GM12878 (cell line): ENCODE results near the gene NEGR1. TPM values are rescaled to one million over a fixed set of nuclear protein-coding genes. Genes with fewer than 3 reads are reported as not detected.

Source experiments
- ATAC-seq: fragments of 200-7000 bp; cut with Tn5 transposase; 3 replicates; pipeline ENCODE4 v1.9.1; 2020; ENCODE audit warnings: mild to moderate bottlenecking, moderate library complexity
- BruUV-seq: library from RNA; stranded (reverse); fragments of 400-500 nt; replicated peaks from 2 replicates; lab custom pipeline; 2021; lab: Mats Ljungman, UMichigan
- CTCF ChIA-PET: fragments of 300-600 bp; sonication (Branson Sonifier 250); formaldehyde crosslinking; extraction: SDS; loops from one replicate; lab custom pipeline; 2021; ENCODE audit warnings: inconsistent platforms; lab: Yijun Ruan, JAX
- POLR2A ChIA-PET: fragments of 350-600 bp; formaldehyde crosslinking; extraction: SDS; loops from one replicate; lab custom pipeline; 2021; ENCODE audit warnings: inconsistent platforms; lab: Charles Lee
- RAD21 ChIA-PET: fragments of 300-600 bp; sonication (Branson Sonifier 250); formaldehyde crosslinking; loops from one replicate; lab custom pipeline; 2023; ENCODE audit warnings: antibody characterized with exemption; ENCODE audit not compliant: unreplicated experiment; lab: Charles Lee
- SMC1A ChIA-PET: fragments of 300-600 bp; sonication (Branson Sonifier 250); formaldehyde crosslinking; loops from one replicate; lab custom pipeline; 2023; ENCODE audit not compliant: unreplicated experiment, uncharacterized antibody; lab: Charles Lee
- DNase-seq: peaks from one replicate; pipeline ENCODE4 v3.0.0-alpha.2; 2011; ENCODE audit warnings: low read depth, low spot score
- FAIRE-seq: peaks from 3 replicates; lab custom pipeline; 2011; peaks lifted over from hg19 to GRCh38; lab: Jason Lieb, UNC
- H2AFZ ChIP-seq: 2 replicates; pipeline ENCODE4 v1.6.0; 2011; ENCODE audit warnings: low read depth, low read length, control low read depth; ENCODE audit not compliant: control insufficient read depth
- H3K27ac ChIP-seq: 2 replicates; pipeline ENCODE4 v1.5.1; 2011; ENCODE audit warnings: control low read depth; ENCODE audit not compliant: control insufficient read depth, insufficient read depth
- H3K27me3 ChIP-seq, 2 experiments: replicated peaks in 1 of 2; 2 replicates each; pipeline versions ENCODE4 v1.6.0 to v1.6.1; 2011; ENCODE audit warnings: low read length in 1 of 2; ENCODE audit not compliant: control insufficient read depth in 2 of 2, insufficient read depth in 2 of 2
- H3K36me3 ChIP-seq, 2 experiments: 2 replicates each; pipeline ENCODE4 v1.5.1; 2011; ENCODE audit warnings: low read length in 1 of 2; ENCODE audit not compliant: control insufficient read depth in 2 of 2, insufficient read depth in 2 of 2
- H3K4me1 ChIP-seq: 2 replicates; pipeline ENCODE4 v1.6.1; 2011; ENCODE audit warnings: mild to moderate bottlenecking, low read length, moderate library complexity, mixed read lengths; ENCODE audit not compliant: control insufficient read depth, insufficient read depth
- H3K4me2 ChIP-seq: 2 replicates; pipeline ENCODE4 v1.6.0; 2011; ENCODE audit warnings: control low read depth; ENCODE audit not compliant: control insufficient read depth, insufficient read depth
- H3K4me3 ChIP-seq: fragments of 200-600 bp; sonication (generic); 2 replicates; pipeline ENCODE4 v1.5.1; 2016
- H3K79me2 ChIP-seq: 2 replicates; pipeline ENCODE4 v1.6.0; 2011; ENCODE audit warnings: low read length; ENCODE audit not compliant: control insufficient read depth, insufficient read depth
- H3K9ac ChIP-seq: 2 replicates; pipeline ENCODE4 v1.8.0; 2011; ENCODE audit warnings: low read length, control low read depth, mixed read lengths; ENCODE audit not compliant: control insufficient read depth, insufficient read depth
- H3K9me3 ChIP-seq: replicated peaks from 3 replicates; pipeline ENCODE4 v1.5.1; 2011; ENCODE audit warnings: mild to moderate bottlenecking, low read length; ENCODE audit not compliant: control insufficient read depth, insufficient read depth
- H4K20me1 ChIP-seq: 2 replicates; pipeline ENCODE4 v1.6.0; 2011; ENCODE audit not compliant: control insufficient read depth, insufficient read depth
- ATF7 ChIP-seq: fragments of 450-650 bp; IDR thresholded peaks from 2 replicates; pipeline ENCODE4 v1.6.1; 2016; ENCODE audit warnings: low read depth, mild to moderate bottlenecking
- CBX3 ChIP-seq: fragments of 200-600 bp; sonication (generic); IDR thresholded peaks from 2 replicates; pipeline ENCODE4 v1.6.1; 2016; ENCODE audit warnings: low read depth, borderline replicate concordance
- DPF2 ChIP-seq: fragments of 450-650 bp; IDR thresholded peaks from 2 replicates; pipeline ENCODE4 v1.6.1; 2017; ENCODE audit warnings: mild to moderate bottlenecking
- NFYA ChIP-seq: IDR thresholded peaks from 2 replicates; pipeline ENCODE4 v1.6.1; 2011; ENCODE audit warnings: low read depth, mild to moderate bottlenecking, low read length, improper control_type of control experiment, borderline replicate concordance
- PAX8 ChIP-seq: fragments of 450-650 bp; IDR thresholded peaks from 2 replicates; pipeline ENCODE4 v1.6.1; 2017; ENCODE audit warnings: mild to moderate bottlenecking, moderate library complexity
- RUNX3 ChIP-seq: IDR thresholded peaks from 2 replicates; pipeline ENCODE4 v1.6.1; 2012; ENCODE audit warnings: low read length, inconsistent platforms
- WGBS: methylation state at CpG from one replicate; pipeline ENCODE4 v1.1.6; 2016; ENCODE audit warnings: low lambda C conversion rate; ENCODE audit not compliant: insufficient replicate concordance, insufficient coverage; ENCODE audit errors: missing lambda C conversion rate; 5-methylcytosine and 5-hydroxymethylcytosine counted together
- in situ Hi-C: fragments of 300-500 bp; cut with MboI; formaldehyde crosslinking; loops from 9 replicates; pipeline ENCODE4 v1.14.3; 2018; ENCODE audit warnings: mixed read lengths
- intact Hi-C: fragments of 100-400 bp; cut with micrococcal nuclease; formaldehyde crosslinking; loops from one replicate; pipeline ENCODE4 v1.14.2; 2022; ENCODE audit not compliant: unreplicated experiment
- polyA plus RNA-seq, 11 experiments: library from polyadenylated mRNA; depleted of rRNA in 4 of 11; unstranded in 6 of 11; stranded (reverse) in 5 of 11; fragments of >200 nt; fragmentation: Nextera tagmentation in 4 of 11; fragmentation: Illumina TruSeq in 1 of 11; extraction: Ambion mirVana in 4 of 11; extraction: Trizol in 1 of 11; gene quantifications; 1 replicate in 1 of 11; 2 replicates in 10 of 11; pipeline versions ENCODE4 v1.2.1 to v1.2.3, GENCODE V29; 2011 to 2016; ENCODE audit warnings: inconsistent platforms in 2 of 11, missing spikeins in 2 of 11, low read depth in 1 of 11
- total RNA-seq, 4 experiments: library from RNA; depleted of rRNA in 3 of 4; stranded (reverse); fragments of >200 nt in 3 of 4; fragmentation: Illumina TruSeq in 1 of 4; extraction: Trizol in 1 of 4; gene quantifications; 2 replicates each; pipeline versions ENCODE4 v1.2.1 to v1.2.3, GENCODE V29; 2013 to 2021

The NEGR1 gene
- total and polyA plus RNA-seq, 10 of the 15 experiments (the other 5 are each of a cell fraction or from before 2014, with no cell fraction given) = under 0.01 to 0.03 (median 0.01) TPM; not detected in 7

DNA sequence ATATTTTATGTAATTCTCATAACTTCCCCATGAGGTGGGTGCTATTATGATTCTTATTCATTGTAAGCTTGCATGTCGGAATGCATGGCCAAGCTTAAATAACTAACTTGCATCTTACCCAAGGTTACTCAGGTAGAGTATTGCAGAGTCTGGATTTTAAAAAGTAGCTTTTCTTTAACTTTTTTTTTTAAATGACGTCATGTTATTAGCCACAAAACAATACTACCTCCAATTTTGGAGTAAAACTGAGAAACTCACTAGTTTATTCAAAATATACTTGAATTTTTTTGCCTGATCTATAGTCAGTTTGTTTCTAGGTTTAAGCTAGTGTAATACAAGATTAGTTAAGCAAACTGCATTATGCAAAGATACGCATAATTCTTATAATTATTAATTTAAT is 57.8 kb downstream of the NEGR1 start:
- H3K36me3 ChIP-seq = no peaks in the 10 kb centered on the region
- POLR2A ChIA-PET = no interaction called here
- no TSS peak for BruUV-seq
- no peaks in the 10 kb centered on the region for H3K4me1 ChIP-seq
- intact Hi-C loops (no loop called here), in situ Hi-C loops (no loop called here)
- FAIRE-seq (no peak), ATAC-seq (no peak), DNase-seq (no peak)
- no peak overlapping the region for H3K9ac ChIP-seq
- H3K9me3 ChIP-seq = no peaks in the 10 kb centered on the region
- H2AFZ ChIP-seq = no peak overlapping the region
- CTCF ChIA-PET = interaction anchor here (0.5 kb wide), 1 partner anchor 142 kb away, joined by 3 read pairs; no protein-coding TSS in a partner anchor
- TF ChIP-seq NFYA (no peak), CBX3 (no peak), PAX8 (no peak), ATF7 (peak; percentile 72), DPF2 (no peak)
- SMC1A ChIA-PET = interaction anchor here (1.1 kb wide), 1 partner anchor 9 kb away, joined by 3 read pairs; no protein-coding TSS in a partner anchor
- 39% methylated on average over 3 of the region's 3 CpGs for WGBS
- no peak overlapping the region for H3K27ac ChIP-seq
- no peak overlapping the region for H3K4me3 ChIP-seq
- no peaks in the 10 kb centered on the region for H3K79me2 ChIP-seq
- RAD21 ChIA-PET = no interaction called here
- H4K20me1 ChIP-seq = no peaks in the 10 kb centered on the region
- H3K27me3 ChIP-seq = no peaks in the 10 kb centered on the region
- no peak overlapping the region for H3K4me2 ChIP-seq

DNA sequence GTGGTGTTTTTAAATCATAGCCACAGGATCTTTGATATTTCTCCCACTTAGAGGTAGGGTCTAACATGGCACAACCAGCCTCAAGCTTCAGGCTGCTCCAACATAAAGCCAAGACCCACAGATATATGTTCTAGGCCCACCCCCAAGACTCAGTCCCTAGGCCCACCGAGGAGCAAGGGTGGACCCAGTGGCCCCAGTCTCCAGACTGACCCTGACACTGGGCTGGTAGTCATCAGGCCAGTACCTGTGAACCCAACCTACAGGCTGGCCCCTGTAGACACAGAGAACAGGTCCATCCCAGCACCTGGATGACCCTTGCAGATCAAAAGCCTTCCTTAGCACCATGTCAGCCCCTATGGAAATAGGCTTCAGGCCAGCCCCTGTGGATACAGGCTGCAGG is 60.5 kb downstream of the NEGR1 start:
- RAD21 ChIA-PET = no interaction called here
- no peak for TF ChIP-seq RUNX3
- no TSS peak for BruUV-seq
- in situ Hi-C loops (no loop called here), intact Hi-C loops (no loop called here)
- H3K9ac ChIP-seq = no peak overlapping the region
- H2AFZ ChIP-seq = no peak overlapping the region
- no peak overlapping the region for H3K27ac ChIP-seq
- SMC1A ChIA-PET = interaction anchor here (1.1 kb wide), 1 partner anchor 33 kb away, joined by 3 read pairs; no protein-coding TSS in a partner anchor
- WGBS = 0% methylated on average over 1 of the region's 1 CpG
- ATAC-seq (no peak), DNase-seq (no peak), FAIRE-seq (no peak)
- no peak overlapping the region for H3K4me2 ChIP-seq
- H3K36me3 ChIP-seq = no peaks in the 10 kb centered on the region
- CTCF ChIA-PET = no interaction called here
- H3K27me3 ChIP-seq = no peaks in the 10 kb centered on the region
- no peak overlapping the region for H3K4me3 ChIP-seq
- H4K20me1 ChIP-seq = no peaks in the 10 kb centered on the region
- H3K79me2 ChIP-seq = no peaks in the 10 kb centered on the region
- POLR2A ChIA-PET = no interaction called here
- H3K9me3 ChIP-seq = no peaks in the 10 kb centered on the region
- H3K4me1 ChIP-seq = no peaks in the 10 kb centered on the region
